ENCODE results near the gene AP3B1. TPM values are rescaled to one million over a fixed set of nuclear protein-coding genes. Genes with fewer than 3 reads are reported as not detected.

Gene AP3B1
- total RNA-seq, 1 donor from 2014 or later = 14.3 TPM

GRCh38 chr5:78335976-78336375, 41.5 kb upstream of the AP3B1 start:
- H3K9me3 Mint-ChIP-seq (ENCODE audit: unreplicated experiment) = peaks cover 1% of the 10 kb centered on the region
- peaks cover 17% of the 10 kb centered on the region for H3K36me3 Mint-ChIP-seq (ENCODE audit: unreplicated experiment)
- no peak overlapping the region for H3K4me3 Mint-ChIP-seq (ENCODE audit: unreplicated experiment)
- DNase-seq = no peak
- H3K27me3 Mint-ChIP-seq (ENCODE audit: unreplicated experiment) = no peaks in the 10 kb centered on the region
- no peaks in the 10 kb centered on the region for H3K4me1 Mint-ChIP-seq (ENCODE audit: low read depth, unreplicated experiment)
- TF ChIP-seq CTCF (IDR thresholded peaks at IDR 0.05; ENCODE audit: partially characterized antibody, unreplicated experiment) = no peak
- H3K27ac Mint-ChIP-seq (ENCODE audit: unreplicated experiment) = no peak overlapping the region

GRCh38 chr5:78334811-78335210, 40.3 kb upstream of the AP3B1 start:
- Mint-ChIP-seq H3K4me1 (ENCODE audit: low read depth, unreplicated experiment) (no peaks in the 10 kb centered on the region), H3K36me3 (ENCODE audit: unreplicated experiment) (peaks cover 17% of the 10 kb centered on the region), H3K4me3 (ENCODE audit: unreplicated experiment) (no peak overlapping the region), H3K27me3 (ENCODE audit: unreplicated experiment) (no peaks in the 10 kb centered on the region), H3K9me3 (ENCODE audit: unreplicated experiment) (peaks cover 1% of the 10 kb centered on the region), H3K27ac (ENCODE audit: unreplicated experiment) (no peak overlapping the region)
- TF ChIP-seq CTCF (IDR thresholded peaks at IDR 0.05; ENCODE audit: partially characterized antibody, unreplicated experiment) = no peak
- no peak for DNase-seq

GRCh38 chr5:78331523-78332080, 37.1 kb upstream of the AP3B1 start:
- TF ChIP-seq CTCF (IDR thresholded peaks at IDR 0.05; ENCODE audit: partially characterized antibody, unreplicated experiment) = no peak
- H3K9me3 Mint-ChIP-seq (ENCODE audit: unreplicated experiment) = no peaks in the 10 kb centered on the region
- no peak for DNase-seq
- no peak overlapping the region for H3K4me3 Mint-ChIP-seq (ENCODE audit: unreplicated experiment)
- H3K27ac Mint-ChIP-seq (ENCODE audit: unreplicated experiment) = no peak overlapping the region
- no peaks in the 10 kb centered on the region for H3K4me1 Mint-ChIP-seq (ENCODE audit: low read depth, unreplicated experiment)
- no peaks in the 10 kb centered on the region for H3K27me3 Mint-ChIP-seq (ENCODE audit: unreplicated experiment)
- H3K36me3 Mint-ChIP-seq (ENCODE audit: unreplicated experiment) = peaks cover 6% of the 10 kb centered on the region

- H3K4me3 Mint-ChIP-seq (ENCODE audit: unreplicated experiment) = no peak overlapping the region
- H3K27me3 Mint-ChIP-seq (ENCODE audit: unreplicated experiment) = no peaks in the 10 kb centered on the region
- DNase-seq = no peak
- no peak for TF ChIP-seq CTCF (IDR thresholded peaks at IDR 0.05; ENCODE audit: partially characterized antibody, unreplicated experiment)
- H3K36me3 Mint-ChIP-seq (ENCODE audit: unreplicated experiment) = no peaks in the 10 kb centered on the region
- no peaks in the 10 kb centered on the region for H3K9me3 Mint-ChIP-seq (ENCODE audit: unreplicated experiment)
- no peak overlapping the region for H3K27ac Mint-ChIP-seq (ENCODE audit: unreplicated experiment)
- no peaks in the 10 kb centered on the region for H3K4me1 Mint-ChIP-seq (ENCODE audit: low read depth, unreplicated experiment)
Observed at GRCh38 chr5:78328585-78329173, 34.2 kb upstream of the AP3B1 start.

- no peaks in the 10 kb centered on the region for H3K4me1 Mint-ChIP-seq (ENCODE audit: low read depth, unreplicated experiment)
- no peak for TF ChIP-seq CTCF (IDR thresholded peaks at IDR 0.05; ENCODE audit: partially characterized antibody, unreplicated experiment)
- no peak overlapping the region for H3K27ac Mint-ChIP-seq (ENCODE audit: unreplicated experiment)
- DNase-seq = no peak
- H3K27me3 Mint-ChIP-seq (ENCODE audit: unreplicated experiment) = no peaks in the 10 kb centered on the region
- no peaks in the 10 kb centered on the region for H3K9me3 Mint-ChIP-seq (ENCODE audit: unreplicated experiment)
- H3K4me3 Mint-ChIP-seq (ENCODE audit: unreplicated experiment) = no peak overlapping the region
- H3K36me3 Mint-ChIP-seq (ENCODE audit: unreplicated experiment) = no peaks in the 10 kb centered on the region
Observed at GRCh38 chr5:78327761-78328510, 33.4 kb upstream of the AP3B1 start.

All from glutamatergic neuron (in vitro differentiated cells).